HepG2 (cell line): ENCODE measurements around the gene SLC23A3. TPM values are rescaled to one million over a fixed set of nuclear protein-coding genes. Genes with fewer than 3 reads are reported as not detected.

Experiments used
- ESRRA ChIP-seq: sonication (generic); formaldehyde crosslinking; IDR thresholded peaks from 2 replicates; pipeline ENCODE4 v1.5.1; 2020; ENCODE audit warnings: mild to moderate bottlenecking, low read depth, missing genetic modification reagents
- FOSL2 ChIP-seq: sonication (generic); formaldehyde crosslinking; IDR thresholded peaks from 2 replicates; pipeline ENCODE4 v1.4.0; 2020; ENCODE audit warnings: missing genetic modification reagents
- GABPA ChIP-seq, 2 experiments: IDR thresholded peaks; 2 replicates each; pipeline ENCODE4 v1.6.1; 2011 to 2016; ENCODE audit warnings: low read depth in 2 of 2, low read length in 1 of 2, missing biosample characterization in 1 of 2, missing genetic modification characterization in 1 of 2
- GMEB1 ChIP-seq: sonication (generic); formaldehyde crosslinking; IDR thresholded peaks from 2 replicates; pipeline ENCODE4 v1.5.1; 2020; ENCODE audit warnings: missing genetic modification reagents, mild to moderate bottlenecking, borderline replicate concordance
- GPN1 ChIP-seq: sonication (generic); formaldehyde crosslinking; IDR thresholded peaks from 2 replicates; pipeline ENCODE4 v1.5.1; 2020; ENCODE audit warnings: missing genetic modification reagents, borderline replicate concordance
- PCBP2 ChIP-seq: fragments of 200-400 bp; formaldehyde crosslinking; optimal IDR thresholded peaks from 2 replicates; pipeline ENCODE3; 2018; ENCODE audit warnings: low read length, low read depth; ENCODE audit not compliant: poor library complexity, severe bottlenecking
- POGK ChIP-seq: sonication (generic); formaldehyde crosslinking; conservative IDR thresholded peaks from 2 replicates; pipeline ENCODE4 v1.8.0; 2022; ENCODE audit warnings: mild to moderate bottlenecking, moderate library complexity, missing genetic modification reagents
- POLR2AphosphoS2 ChIP-seq: IDR thresholded peaks from 2 replicates; pipeline ENCODE4 v1.6.1; 2011; ENCODE audit warnings: low read depth, low read length, improper control_type of control experiment
- RARA ChIP-seq: IDR thresholded peaks from 2 replicates; pipeline ENCODE4 v1.6.1; 2016; ENCODE audit warnings: missing genetic modification reagents, missing compliant biosample characterization
- RBM22 ChIP-seq: fragments of 200-400 bp; formaldehyde crosslinking; optimal IDR thresholded peaks from 2 replicates; pipeline ENCODE3; 2017; ENCODE audit warnings: mild to moderate bottlenecking, low read length, moderate library complexity
- RBM39 ChIP-seq: fragments of 200-400 bp; formaldehyde crosslinking; IDR thresholded peaks from one replicate; pipeline ENCODE4 v1.6.1; 2018; ENCODE audit warnings: antibody characterized with exemption, mild to moderate bottlenecking, low read depth, low read length; ENCODE audit not compliant: poor library complexity, severe bottlenecking
- RFX5 ChIP-seq: IDR thresholded peaks from 2 replicates; pipeline ENCODE4 v1.6.1; 2011; ENCODE audit warnings: low read depth, low read length, improper control_type of control experiment
- SOX13 ChIP-seq, 3 experiments: fragments of 450-650 bp in 1 of 3; sonication (generic) in 1 of 3; formaldehyde crosslinking in 1 of 3; IDR thresholded peaks in 2 of 3; conservative IDR thresholded peaks in 1 of 3; 2 replicates each; pipeline versions ENCODE4 v1.5.0 to v1.6.1; 2016 to 2020; ENCODE audit warnings: antibody characterized with exemption in 1 of 3, mild to moderate bottlenecking in 1 of 3, missing compliant biosample characterization in 1 of 3, missing genetic modification reagents in 1 of 3, moderate library complexity in 1 of 3
- SP5 ChIP-seq: IDR thresholded peaks from 2 replicates; pipeline ENCODE4 v1.6.1; 2016; ENCODE audit warnings: low read depth, borderline replicate concordance
- ZBTB38 ChIP-seq: sonication (generic); formaldehyde crosslinking; IDR thresholded peaks from 2 replicates; pipeline ENCODE4 v1.5.1; 2020; ENCODE audit warnings: mild to moderate bottlenecking, missing genetic modification reagents
- ZC3H4 ChIP-seq: sonication (generic); formaldehyde crosslinking; IDR thresholded peaks from 2 replicates; pipeline ENCODE4 v1.4.0; 2020; ENCODE audit warnings: missing genetic modification reagents, borderline replicate concordance
- ZNF136 ChIP-seq: sonication (generic); formaldehyde crosslinking; IDR thresholded peaks from 2 replicates; pipeline ENCODE4 v1.8.1; 2022; ENCODE audit warnings: low read depth, mild to moderate bottlenecking, moderate library complexity, missing genetic modification reagents
- ZNF160 ChIP-seq: sonication (generic); formaldehyde crosslinking; IDR thresholded peaks from 2 replicates; pipeline ENCODE4 v1.8.0; 2022; ENCODE audit warnings: mild to moderate bottlenecking, inconsistent platforms, missing genetic modification reagents
- ZNF572 ChIP-seq: sonication (generic); formaldehyde crosslinking; IDR thresholded peaks from 2 replicates; pipeline ENCODE4 v1.5.1; 2020; ENCODE audit warnings: mild to moderate bottlenecking, missing genetic modification reagents
- ZNF761 ChIP-seq: sonication (generic); formaldehyde crosslinking; conservative IDR thresholded peaks from 2 replicates; pipeline ENCODE4 v1.4.0; 2020; ENCODE audit warnings: mild to moderate bottlenecking, missing genetic modification reagents
- ZNF766 ChIP-seq: sonication (generic); formaldehyde crosslinking; IDR thresholded peaks from 2 replicates; pipeline ENCODE4 v1.5.0; 2020; ENCODE audit warnings: missing genetic modification reagents, borderline replicate concordance
- ZNF841 ChIP-seq: sonication (generic); formaldehyde crosslinking; IDR thresholded peaks from 2 replicates; pipeline ENCODE4 v1.8.1; 2023; ENCODE audit warnings: missing genetic modification reagents, borderline replicate concordance
- polyA plus RNA-seq, 8 experiments: library from polyadenylated mRNA; depleted of rRNA in 3 of 8; stranded (reverse) in 7 of 8; unstranded in 1 of 8; fragments of >200 nt; fragmentation: Illumina TruSeq in 4 of 8; extraction: Trizol in 4 of 8; gene quantifications; 2 replicates each; pipeline versions ENCODE4 v1.2.1 to v1.2.3, GENCODE V29; 2011 to 2016; ENCODE audit warnings: low read depth in 4 of 8, missing spikeins in 1 of 8, mixed read lengths in 1 of 8; ENCODE audit not compliant: insufficient read depth in 1 of 8
- total RNA-seq, 5 experiments: library from RNA; depleted of rRNA; stranded (reverse); fragments of >200 nt; fragmentation: Illumina TruSeq; extraction: Trizol; gene quantifications; 2 replicates each; pipeline ENCODE4 v1.2.3, GENCODE V29; 2016; ENCODE audit warnings: low read depth in 1 of 5
- TF ChIP-seq, protein P1 (sequence below): sonication (generic); formaldehyde crosslinking; IDR thresholded peaks from 2 replicates; pipeline ENCODE4 v1.4.0; 2020; ENCODE audit warnings: mild to moderate bottlenecking, missing genetic modification reagents

Gene SLC23A3
- total and polyA plus RNA-seq, 2 of the 13 experiments (the other 11 are each of a cell fraction or from before 2014, with no cell fraction given): 0.38 to 0.78 TPM

DNA sequence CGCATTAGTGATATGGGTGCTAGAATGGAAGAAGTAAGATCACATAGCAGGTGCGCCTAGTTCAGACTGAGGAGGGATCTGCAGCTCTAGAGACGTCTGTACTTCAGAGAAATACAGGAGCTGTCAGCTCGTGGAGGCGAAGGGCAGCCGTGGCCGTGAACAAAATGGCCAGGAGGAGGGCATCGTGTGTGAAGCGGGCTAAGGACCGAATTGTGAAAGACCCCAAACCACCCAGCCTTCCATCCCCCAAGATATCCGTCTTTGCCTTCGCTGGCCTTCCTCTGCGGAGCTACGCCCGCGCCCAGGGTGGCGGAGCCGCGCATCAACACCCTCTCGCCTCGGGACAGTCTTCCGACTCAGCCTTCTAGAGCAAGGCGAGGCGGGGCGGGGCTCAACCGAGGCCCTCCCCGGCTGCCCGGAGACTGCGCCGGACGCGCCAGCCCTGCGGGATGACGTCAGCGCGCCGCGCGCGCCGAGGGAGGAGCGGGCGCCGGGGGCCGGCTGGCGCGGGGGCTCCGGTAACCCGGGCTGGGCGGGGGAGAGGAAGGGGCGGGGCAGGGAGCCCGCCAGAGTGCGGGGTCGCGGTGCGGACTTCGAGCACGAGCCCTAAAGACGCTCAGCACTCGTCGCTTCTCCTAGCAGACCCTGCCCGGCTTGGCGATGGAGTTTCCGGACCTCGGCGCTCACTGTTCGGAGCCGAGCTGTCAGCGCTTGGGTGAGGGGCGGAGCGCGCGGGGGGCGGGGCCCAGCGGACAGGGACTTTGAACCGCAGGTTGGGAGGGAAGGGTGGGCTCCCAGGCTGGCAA is 36.7 kb upstream of the SLC23A3 start, which contains the start of gene ZFAND2B (continued):
- TF ChIP-seq GMEB1 (CRISPR knock-in tag): peak; percentile 96
- TF ChIP-seq ESRRA (CRISPR knock-in tag): peak; percentile 36
- TF ChIP-seq FOSL2 (CRISPR knock-in tag): peak; percentile 53
- TF ChIP-seq ZNF572 (CRISPR knock-in tag): 0 out of 2 replicates have a peak, but pooled peaks have one; percentile 33
- peak; percentile 88 for TF ChIP-seq SP5 (CRISPR knock-in tag)
- peak; percentile 82 for TF ChIP-seq ZBTB38 (CRISPR knock-in tag)
- TF ChIP-seq, protein P1, sequence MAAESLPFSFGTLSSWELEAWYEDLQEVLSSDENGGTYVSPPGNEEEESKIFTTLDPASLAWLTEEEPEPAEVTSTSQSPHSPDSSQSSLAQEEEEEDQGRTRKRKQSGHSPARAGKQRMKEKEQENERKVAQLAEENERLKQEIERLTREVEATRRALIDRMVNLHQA: no peak
- peak; percentile 90 for TF ChIP-seq RBM22
- no peak for TF ChIP-seq GABPA (IDR thresholded peaks at IDR 0.05; ENCODE audit: low read depth, low read length)
- peak; percentile 41 for TF ChIP-seq GABPA (CRISPR knock-in tag; IDR thresholded peaks at IDR 0.05; ENCODE audit: low read depth)
- peak; percentile 66; the same call in 1 of the 2 replicates for TF ChIP-seq ZC3H4
- TF ChIP-seq POLR2AphosphoS2: peak; percentile 79
- TF ChIP-seq RFX5: peak; percentile 70
- TF ChIP-seq ZNF136: 0 out of 2 replicates have a peak, but pooled peaks have one; percentile 30
- peak; percentile 89 for TF ChIP-seq ZNF160
- no peak; the same call in 1 of the 2 replicates for TF ChIP-seq RARA (CRISPR knock-in tag)
- peak; percentile 10; the same call in 1 of the 2 replicates for TF ChIP-seq GPN1 (CRISPR knock-in tag)
- no peak for TF ChIP-seq ZNF841 (CRISPR knock-in tag)
- peak; percentile 38 for TF ChIP-seq PCBP2
- TF ChIP-seq ZNF766 (CRISPR knock-in tag): 0 out of 2 replicates have a peak, but pooled peaks have one; percentile 65
- TF ChIP-seq RBM39: peak; percentile 76
- peak; percentile 81 for TF ChIP-seq POGK (CRISPR knock-in tag)
- peak; percentile 89; the same call in 1 of the 2 replicates for TF ChIP-seq ZNF761 (CRISPR knock-in tag)
- no peak for TF ChIP-seq SOX13 (IDR thresholded peaks at IDR 0.05)
- peak in 1 of 2 experiments; percentile 15; a peak in 1 of 4 replicates for TF ChIP-seq SOX13 (CRISPR knock-in tag; conservative IDR thresholded peaks at IDR 0.05 in 1 of 2, IDR thresholded peaks at IDR 0.05 in 1 of 2)
